GM23338 (cell line): ENCODE measurements around the gene ST6GALNAC3.

ENCODE experiments used
- CTCF ChIP-seq, 2 experiments: fragments of 200-600 bp in 1 of 2; sonication (generic) in 1 of 2; conservative IDR thresholded peaks; 2 replicates each; pipeline versions ENCODE4 v1.5.1 to v1.6.1; 2016 to 2017; ENCODE audit warnings: antibody characterized with exemption in 2 of 2, low read depth in 2 of 2, mild to moderate bottlenecking in 2 of 2, moderate library complexity in 1 of 2
- EZH2 ChIP-seq: fragments of 200-600 bp; sonication (generic); IDR thresholded peaks from one replicate; pipeline ENCODE4 v1.8.0; 2017; ENCODE audit warnings: antibody characterized with exemption, mild to moderate bottlenecking, low read depth; ENCODE audit not compliant: unreplicated experiment

GRCh38 chr1:76639181-76639580 is 564.6 kb downstream of the ST6GALNAC3 start:
- TF ChIP-seq CTCF (conservative IDR thresholded peaks at IDR 0.05; ENCODE audit: low read depth in 2 of 2) (no peak), EZH2 (no peak)
